ENCODE data around the gene ALOX15. TPM values are rescaled to one million over a fixed set of nuclear protein-coding genes. Genes with fewer than 3 reads are reported as not detected.
"Not testable (repeated sequence)": the region's sequence is repeated elsewhere in the genome, so short reads cannot be mapped to it uniquely, and the experiment has no call there.

The ALOX15 gene
- total RNA-seq, 1 donor from 2014 or later = 4.5 TPM

- intact Hi-C loops (cut with micrococcal nuclease) = no loop called here
- ATAC-seq (no peak), DNase-seq (no peak)
These were observed 16.2 kb upstream of the ALOX15 start for GRCh38 chr17:4657678-4658077.

DNA sequence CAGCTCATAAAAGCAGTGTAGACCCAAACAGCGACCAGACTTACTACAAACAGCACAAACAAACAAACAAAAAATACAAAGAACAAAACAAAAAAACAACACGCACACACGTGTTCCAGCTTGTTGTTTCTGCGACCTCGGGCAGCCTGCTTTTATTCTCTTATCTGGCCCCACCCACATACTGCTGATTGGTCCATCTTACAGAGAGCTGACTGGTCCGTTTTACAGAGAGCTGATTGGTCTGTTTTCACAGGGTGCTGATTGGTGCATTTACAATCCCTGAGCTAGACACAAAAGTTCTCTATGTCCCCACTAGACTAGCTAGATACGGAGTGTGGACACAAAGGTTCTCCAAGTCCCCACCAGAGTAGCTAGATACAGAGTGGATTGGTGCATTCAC lies 14.5 kb upstream of the ALOX15 start:
- ATAC-seq; intact Hi-C loops (cut with micrococcal nuclease); DNase-seq: not testable (repeated sequence)

GRCh38 chr17:4652997-4653396 lies 11.5 kb upstream of the ALOX15 start:
- ATAC-seq (no peak), DNase-seq (no peak)
- intact Hi-C loops (cut with micrococcal nuclease) = no loop called here

DNA sequence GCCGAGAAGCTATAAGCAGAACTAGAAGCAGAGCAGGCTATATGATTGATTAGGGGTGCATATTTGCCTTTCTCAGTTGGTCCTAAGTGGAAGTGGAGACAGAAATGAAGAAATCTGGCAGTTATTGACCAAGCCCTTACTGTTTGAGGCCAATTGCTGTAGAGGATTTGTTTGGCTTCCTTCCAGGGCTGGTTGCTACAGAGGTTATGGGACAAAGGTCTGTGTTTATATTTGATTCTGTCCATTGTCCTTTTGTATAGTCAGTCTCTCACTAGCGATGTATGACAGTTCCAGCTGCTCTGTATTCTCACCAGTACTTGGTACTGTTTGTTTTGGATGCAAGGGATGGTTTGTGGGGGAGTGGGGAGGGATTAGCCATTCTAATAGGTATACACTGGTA lies 7.3 kb upstream of the ALOX15 start:
- no peak for DNase-seq
- intact Hi-C loops (cut with micrococcal nuclease) = no loop called here
- no peak for ATAC-seq

DNA sequence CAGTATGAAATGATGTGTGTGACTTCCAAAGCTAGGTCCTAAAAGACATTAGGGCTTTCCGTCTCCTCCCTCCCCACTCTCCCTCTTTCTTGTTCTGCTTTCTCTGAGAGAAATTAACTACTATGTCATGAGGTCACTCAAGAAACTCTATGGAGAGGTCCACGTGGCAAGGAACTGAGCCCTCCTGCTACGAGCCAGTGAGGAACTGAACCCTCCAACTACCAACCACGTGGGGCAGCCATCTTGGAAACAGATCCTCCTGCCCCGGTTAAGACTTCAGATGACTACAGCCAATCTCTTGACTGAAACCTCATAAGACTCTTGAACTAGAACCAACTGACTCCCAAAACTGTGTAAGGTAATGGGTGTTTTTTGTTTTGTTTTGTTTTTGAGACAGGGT lies 4.2 kb upstream of the ALOX15 start:
- DNase-seq (no peak), ATAC-seq (no peak)
- intact Hi-C loops (cut with micrococcal nuclease) = no loop called here

GRCh38 chr17:4643676-4644075 lies 2.2 kb upstream of the ALOX15 start:
- intact Hi-C loops (cut with micrococcal nuclease) = no loop called here
- ATAC-seq (no peak), DNase-seq (no peak)

DNA sequence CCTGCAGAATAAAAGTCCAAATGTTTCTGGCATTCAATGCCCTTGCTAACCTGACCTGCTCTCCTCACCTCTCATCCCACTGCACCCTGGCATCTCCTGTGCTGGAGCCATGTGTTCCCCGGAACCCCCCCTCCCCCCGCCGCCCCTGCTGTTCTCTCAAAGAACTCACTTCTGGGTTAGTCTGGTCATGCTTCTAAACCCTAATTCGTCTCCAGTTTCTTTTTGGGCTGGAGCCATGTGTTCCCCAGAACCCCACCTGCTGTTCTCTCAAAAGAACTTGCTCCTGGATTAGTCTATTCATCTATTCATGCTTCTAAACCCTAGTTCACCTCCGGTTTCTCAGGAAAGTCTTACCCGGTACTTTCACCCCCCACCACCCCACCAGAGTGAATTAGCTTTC lies 808 bp upstream of the ALOX15 start:
- intact Hi-C loops (cut with micrococcal nuclease) = no loop called here
- DNase-seq (no peak), ATAC-seq (no peak)

DNA sequence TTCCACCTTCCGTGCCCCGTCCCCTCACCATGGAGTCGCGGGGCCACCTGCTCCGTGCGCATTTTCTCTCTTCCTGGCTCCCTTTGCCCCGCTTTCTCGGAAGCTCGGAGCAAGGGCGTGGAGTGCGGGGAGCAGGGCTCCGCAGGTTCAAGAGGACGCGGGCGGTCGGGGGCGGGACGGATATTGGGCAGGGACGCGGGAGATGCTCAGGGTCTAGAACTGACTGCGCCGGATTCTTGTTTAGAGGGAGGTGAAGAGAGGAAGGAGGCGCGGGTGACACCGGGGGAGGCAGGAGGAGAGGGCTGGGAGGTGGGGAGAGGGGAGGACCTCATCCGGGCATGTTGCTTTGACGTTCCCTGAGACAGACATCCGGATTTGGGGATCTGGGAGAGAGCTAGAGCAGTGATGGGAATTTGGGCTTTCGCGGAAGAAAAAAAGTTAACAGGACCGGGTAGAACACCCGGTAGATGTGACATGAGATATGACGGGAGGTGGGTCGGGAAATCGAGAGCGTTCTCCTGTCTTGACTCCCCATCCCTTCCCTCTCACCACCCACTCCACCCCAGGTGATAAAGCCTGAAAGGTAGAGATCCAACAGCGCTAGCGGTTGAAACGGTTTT lies 799 bp downstream of the ALOX15 start:
- ATAC-seq; DNase-seq; intact Hi-C loops (cut with micrococcal nuclease): not testable (repeated sequence)

- DNase-seq; intact Hi-C loops (cut with micrococcal nuclease): not testable (repeated sequence)
- ATAC-seq = peak; percentile 31
These were observed 2.0 kb downstream of the ALOX15 start for GRCh38 chr17:4639301-4640059.

GRCh38 chr17:4638766-4639165 lies 2.7 kb downstream of the ALOX15 start:
- ATAC-seq; intact Hi-C loops (cut with micrococcal nuclease); DNase-seq: not testable (repeated sequence)

DNA sequence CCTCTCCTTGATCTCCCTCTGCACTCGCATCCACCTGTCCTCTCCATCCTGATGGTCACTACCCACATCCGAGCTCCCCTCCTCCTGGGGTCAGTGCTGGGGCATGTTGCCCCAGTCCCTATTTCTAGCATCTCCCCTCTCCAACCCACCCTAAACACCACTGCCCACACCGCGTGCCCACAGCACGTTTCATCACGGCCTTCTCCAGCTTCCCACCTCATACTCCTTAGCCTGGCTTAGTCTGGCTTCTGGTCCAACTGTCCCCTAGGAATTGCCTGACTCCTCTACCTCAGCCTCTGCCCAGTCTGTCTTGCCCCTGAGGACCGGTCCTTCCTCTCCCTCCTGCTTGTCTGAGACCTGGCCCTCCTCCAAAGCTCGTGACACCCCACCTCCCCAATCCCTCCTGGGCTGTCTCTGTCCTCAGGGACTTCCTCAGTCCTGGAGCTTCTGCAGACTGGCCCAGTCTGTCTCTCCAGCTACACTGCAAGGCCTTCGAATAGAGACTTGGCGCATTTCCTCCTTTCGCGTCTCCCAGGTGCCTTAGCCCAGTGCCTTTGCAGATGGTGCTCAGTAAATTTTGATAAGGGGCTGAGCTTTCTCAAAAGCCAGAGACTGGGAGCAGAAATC lies 4.9 kb downstream of the ALOX15 start:
- DNase-seq (no peak), ATAC-seq (no peak)
- intact Hi-C loops (cut with micrococcal nuclease) = no loop called here

DNA sequence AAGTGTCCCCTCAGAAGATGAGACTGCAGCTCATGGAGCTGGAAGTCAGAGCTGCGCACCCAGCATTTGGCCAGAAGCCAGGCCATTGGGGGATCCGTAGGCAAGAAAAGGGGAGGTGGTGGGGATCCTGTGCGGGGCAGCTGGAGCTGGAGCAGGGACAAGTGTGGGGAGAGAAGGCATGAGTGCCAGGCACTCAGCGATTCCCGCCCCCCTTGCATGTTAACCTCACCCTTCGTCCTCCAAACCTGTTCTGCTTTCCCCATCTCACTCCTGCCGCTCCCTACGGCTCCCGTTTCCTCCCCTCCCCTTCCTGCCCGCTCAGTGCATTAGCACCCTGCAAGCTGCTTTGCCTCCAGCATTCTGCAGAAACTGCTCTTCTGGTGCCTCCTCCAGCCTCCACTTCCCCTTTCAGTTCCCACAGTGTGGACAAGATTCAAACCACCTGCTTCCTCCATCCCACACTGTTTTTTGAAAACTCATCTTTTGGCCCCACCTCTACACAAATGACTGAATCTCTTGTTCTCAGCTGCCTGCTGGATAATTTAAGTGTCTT lies 5.6 kb downstream of the ALOX15 start:
- intact Hi-C loops (cut with micrococcal nuclease) = no loop called here
- DNase-seq = peak; percentile 44
- ATAC-seq = peak; percentile 64

DNA sequence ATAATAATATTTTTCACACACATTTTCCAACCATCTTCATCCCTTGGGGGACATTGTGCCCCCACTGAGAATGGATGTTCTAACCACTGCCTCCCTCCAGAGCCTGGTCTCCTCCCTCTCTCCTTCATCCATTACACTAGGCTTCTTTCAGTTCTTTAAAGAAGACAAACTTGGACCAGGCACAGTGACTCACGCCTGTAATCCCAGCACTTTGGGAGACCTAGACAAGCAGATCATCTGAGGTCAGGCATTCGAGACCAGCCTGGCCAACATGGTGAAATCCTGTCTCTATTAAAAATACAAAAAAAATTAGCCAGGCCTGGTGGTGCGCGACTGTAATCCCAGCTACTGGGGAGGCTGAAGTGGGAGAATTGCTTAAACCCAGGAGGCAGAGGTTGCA lies 6.5 kb downstream of the ALOX15 start:
- ATAC-seq = no peak
- no peak for DNase-seq
- intact Hi-C loops (cut with micrococcal nuclease) = no loop called here

DNA sequence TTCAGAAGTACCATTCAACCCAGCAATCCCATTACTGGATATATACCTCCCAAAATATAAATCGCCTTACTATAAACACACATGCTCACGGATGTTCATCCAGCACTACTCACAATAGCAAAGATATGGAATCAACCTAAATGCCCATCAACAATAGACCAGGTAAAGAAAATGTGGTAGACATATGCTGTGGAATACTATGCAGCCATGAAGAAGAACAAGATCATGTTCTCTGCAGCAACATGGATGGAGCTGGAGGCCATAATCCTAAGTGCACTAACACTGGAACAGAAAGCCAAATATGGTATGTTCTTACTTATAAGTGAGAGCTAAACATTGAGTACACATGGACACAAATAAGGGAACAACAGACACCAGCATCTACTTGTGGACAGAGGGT lies 7.8 kb downstream of the ALOX15 start:
- intact Hi-C loops (cut with micrococcal nuclease) = no loop called here
- no peak for DNase-seq
- ATAC-seq = no peak

GRCh38 chr17:4632581-4632920 lies 8.9 kb downstream of the ALOX15 start:
- intact Hi-C loops (cut with micrococcal nuclease) = no loop called here
- no peak for DNase-seq
- ATAC-seq = no peak

GRCh38 chr17:4631836-4632580 lies 9.5 kb downstream of the ALOX15 start:
- DNase-seq (no peak), ATAC-seq (no peak)
- intact Hi-C loops (cut with micrococcal nuclease) = no loop called here

GRCh38 chr17:4631431-4631830 lies 10.0 kb downstream of the ALOX15 start:
- ATAC-seq (no peak), DNase-seq (no peak)
- intact Hi-C loops (cut with micrococcal nuclease) = no loop called here

DNA sequence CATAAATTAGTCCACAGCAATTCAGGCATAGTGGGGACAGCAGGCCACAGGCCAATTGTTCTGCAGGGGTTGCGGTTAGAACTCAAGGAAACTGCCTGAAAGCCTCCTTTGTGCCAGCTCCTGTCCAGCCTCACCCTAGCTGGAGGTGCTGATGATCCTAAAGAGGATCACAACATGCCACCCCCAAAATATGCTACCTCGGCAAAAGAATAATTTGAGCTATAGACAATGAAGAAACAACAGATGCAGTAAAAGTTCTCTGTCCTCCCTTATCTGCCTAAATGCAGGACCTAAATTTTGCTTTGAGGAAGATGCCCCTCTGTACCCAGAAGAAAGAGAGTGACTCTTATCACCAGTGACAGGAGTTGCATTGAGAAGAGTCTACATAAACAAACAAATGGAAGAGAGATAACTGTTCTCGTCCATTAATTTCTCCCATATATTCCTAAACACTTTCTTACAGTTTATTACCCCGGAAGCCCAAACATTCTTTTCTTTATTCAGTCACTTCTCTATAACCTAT lies 14.7 kb downstream of the ALOX15 start:
- DNase-seq = no peak
- ATAC-seq = no peak
- intact Hi-C loops (cut with micrococcal nuclease) = loop anchor here (2.0 to 5.0 kb wide), 2 partner anchors 60 to 204 kb away; no protein-coding TSS in a partner anchor

DNA sequence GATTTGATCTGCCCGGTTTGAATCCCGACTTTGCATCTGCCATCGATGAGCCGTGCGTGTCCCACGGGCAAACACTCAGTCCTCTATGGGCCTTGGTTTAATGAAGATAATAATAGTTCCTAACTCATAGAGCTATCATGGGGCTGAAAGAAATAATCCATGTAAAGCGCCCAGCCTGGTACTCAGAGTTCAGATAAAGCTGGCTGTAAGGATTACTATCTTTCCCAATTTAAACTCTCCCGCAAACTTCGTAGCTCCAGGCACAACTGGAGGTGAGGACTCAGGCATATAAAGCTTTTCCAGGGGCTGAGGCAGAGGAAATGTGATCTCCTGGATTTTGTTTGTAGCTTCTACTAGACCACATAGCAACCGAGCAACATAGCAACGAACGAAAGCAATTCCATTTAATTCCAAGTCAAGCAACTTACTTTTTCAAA lies 16.3 kb downstream of the ALOX15 start:
- ATAC-seq (peak; percentile 62), DNase-seq (no peak)
- intact Hi-C loops (cut with micrococcal nuclease) = loop anchor here (5.0 kb wide), 1 partner anchor 203 kb away; no protein-coding TSS in a partner anchor

Measured in left ventricle myocardium superior (tissue), 1 donor.